HG03175 (cell line): ENCODE data around the gene SETD1B.

Source experiments
- ATAC-seq: cut with Tn5 transposase; IDR thresholded peaks from one replicate; pipeline ENCODE4 v1.9.1; 2021; ENCODE audit warnings: mild to moderate bottlenecking, moderate library complexity; ENCODE audit not compliant: unreplicated experiment

SETD1B gene

DNA sequence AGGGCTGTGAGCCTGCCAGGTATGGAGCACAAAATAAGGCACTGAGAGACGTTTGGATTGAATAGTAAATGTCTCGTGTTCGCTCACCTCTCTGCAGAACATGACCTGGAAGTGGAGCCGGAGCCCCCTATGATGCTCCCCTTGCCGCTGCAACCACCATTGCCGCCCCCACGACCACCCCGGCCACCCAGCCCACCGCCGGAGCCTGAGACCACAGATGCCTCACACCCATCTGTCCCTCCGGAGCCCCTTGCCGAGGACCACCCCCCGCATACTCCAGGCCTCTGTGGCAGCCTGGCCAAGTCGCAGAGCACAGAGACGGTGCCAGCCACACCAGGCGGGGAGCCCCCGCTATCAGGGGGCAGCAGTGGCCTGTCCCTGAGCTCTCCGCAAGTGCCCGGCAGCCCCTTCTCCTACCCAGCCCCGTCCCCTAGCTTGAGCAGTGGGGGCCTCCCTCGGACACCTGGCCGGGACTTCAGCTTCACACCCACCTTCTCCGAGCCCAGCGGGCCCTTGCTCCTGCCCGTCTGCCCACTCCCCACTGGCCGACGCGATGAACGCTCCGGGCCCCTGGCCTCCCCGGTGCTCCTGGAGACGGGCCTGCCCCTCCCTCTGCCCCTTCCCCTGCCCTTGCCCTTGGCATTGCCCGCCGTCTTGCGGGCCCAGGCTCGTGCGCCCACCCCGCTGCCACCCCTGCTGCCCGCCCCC, 18.7 kb downstream of the SETD1B start:
- no peak for ATAC-seq

DNA sequence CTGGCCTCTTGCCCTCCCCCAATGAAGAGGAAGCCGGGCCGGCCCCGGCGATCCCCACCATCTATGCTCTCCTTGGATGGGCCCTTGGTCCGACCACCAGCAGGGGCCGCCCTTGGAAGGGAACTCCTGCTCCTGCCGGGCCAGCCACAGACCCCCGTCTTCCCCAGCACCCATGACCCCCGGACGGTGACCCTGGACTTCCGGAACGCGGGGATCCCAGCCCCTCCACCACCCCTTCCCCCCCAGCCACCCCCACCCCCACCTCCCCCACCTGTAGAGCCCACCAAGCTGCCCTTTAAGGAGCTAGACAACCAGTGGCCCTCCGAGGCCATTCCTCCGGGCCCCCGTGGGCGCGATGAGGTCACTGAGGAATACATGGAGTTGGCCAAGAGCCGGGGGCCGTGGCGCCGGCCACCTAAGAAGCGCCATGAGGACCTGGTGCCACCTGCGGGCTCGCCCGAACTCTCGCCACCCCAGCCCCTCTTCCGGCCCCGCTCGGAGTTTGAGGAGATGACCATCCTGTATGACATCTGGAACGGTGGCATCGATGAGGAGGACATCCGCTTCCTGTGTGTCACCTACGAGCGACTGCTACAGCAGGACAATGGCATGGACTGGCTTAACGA, 19.4 kb downstream of the SETD1B start:
- ATAC-seq: no peak

DNA sequence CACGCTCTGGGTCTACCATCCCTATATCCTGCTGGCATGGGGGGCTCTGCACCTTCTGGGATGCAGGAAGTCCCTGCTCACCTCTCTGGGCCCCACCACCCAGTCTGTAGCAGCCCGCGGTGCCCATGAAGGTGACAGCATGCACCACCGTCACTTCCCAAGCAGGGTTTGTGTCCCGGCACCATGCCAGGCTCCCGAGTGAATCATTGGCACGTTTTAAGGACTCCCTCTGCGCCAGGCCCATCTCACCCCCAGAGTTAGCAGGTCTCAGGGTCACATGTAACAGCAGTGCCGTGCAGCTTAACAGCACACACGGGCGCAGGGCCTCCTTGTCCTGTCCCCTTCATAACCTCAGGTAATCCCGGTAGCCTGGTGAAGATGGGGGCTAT, 19.9 kb downstream of the SETD1B start:
- no peak for ATAC-seq

DNA sequence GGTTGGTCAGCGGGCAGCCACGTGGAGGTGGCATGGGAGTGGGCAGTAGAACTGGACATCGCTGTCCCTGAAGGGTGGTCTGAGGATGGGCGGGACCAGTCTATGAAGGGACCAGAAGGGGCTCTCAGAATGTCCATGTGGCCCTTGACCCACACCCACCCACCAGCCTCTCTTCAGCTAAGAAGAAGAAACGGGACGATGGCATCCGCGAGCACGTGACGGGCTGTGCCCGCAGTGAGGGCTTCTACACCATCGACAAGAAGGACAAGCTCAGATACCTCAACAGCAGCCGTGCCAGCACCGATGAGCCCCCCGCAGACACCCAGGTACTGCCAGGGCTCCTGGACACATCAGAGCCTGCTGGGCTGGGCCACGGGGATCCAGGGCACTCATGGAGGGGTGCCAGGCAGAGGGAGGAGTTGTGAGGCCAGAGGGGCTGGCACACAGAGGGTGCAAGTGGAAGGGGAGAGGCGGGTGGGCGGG, 21.3 kb downstream of the SETD1B start:
- ATAC-seq: no peak

DNA sequence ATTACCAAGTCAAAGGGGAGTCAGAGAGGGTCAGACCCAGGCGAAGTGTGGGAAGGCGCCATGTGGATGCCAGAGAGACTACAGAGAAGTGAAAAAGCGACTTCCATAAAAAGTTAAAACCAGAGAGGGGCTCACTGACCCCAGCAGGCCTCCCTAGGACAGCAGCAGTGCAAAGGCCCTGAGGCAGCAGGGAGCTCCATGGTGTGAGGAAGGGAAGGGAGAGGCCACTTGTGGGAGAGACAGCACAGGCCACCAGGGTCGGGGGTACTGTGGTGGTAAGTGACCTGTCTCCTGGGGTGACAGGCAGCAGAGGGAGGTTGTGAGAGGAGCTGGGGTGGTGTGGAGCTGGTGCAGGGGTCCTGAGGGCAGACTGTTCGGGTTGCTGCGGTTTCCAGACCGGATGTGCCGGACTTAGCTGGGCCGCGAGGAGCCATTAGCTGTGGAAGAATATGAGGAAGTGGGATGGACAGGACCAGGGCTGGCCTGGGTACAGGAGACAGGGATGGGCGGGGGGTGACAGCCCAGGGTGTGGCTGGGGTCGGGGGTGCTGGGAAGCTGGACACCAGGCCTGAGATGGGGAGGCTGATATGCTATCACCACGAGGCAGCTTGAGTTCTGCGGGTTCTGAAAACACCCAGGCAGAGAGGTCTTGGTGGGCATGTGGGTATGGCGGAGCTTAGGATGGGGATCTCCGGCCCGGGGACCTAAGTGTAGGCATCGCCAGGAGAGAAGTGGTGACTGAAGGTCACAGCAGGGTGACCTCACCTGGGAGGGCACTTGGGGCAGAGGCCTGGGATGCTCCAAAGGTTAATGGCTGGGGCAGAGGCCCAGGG, 22.7 kb downstream of the SETD1B start:
- no peak for ATAC-seq

DNA sequence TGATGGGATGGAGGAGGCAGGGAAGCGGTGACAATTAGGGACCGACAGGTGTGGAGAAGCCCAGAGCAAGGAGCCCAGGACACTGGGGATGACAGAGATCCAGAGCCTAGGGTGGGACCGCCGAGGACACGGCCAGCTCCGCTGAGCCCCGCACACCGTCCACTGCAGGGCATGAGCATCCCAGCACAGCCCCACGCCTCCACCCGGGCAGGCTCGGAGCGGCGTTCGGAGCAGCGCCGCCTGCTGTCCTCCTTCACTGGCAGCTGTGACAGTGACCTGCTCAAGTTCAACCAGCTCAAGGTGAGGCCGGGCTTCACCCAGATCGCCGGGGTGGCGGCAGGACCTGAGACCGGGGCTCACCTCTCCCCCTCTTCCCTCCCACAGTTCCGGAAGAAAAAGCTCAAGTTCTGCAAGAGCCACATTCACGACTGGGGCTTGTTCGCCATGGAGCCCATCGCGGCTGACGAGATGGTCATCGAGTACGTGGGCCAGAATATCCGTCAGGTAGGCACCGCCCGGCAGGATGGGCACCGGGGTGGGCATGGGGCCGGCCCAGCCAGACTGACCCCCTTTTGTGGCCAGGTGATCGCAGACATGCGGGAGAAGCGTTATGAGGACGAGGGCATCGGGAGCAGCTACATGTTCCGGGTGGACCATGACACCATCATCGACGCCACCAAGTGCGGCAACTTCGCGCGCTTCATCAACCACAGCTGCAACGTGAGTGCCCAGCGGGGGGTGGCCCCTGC, 23.7 kb downstream of the SETD1B start:
- no peak for ATAC-seq

DNA sequence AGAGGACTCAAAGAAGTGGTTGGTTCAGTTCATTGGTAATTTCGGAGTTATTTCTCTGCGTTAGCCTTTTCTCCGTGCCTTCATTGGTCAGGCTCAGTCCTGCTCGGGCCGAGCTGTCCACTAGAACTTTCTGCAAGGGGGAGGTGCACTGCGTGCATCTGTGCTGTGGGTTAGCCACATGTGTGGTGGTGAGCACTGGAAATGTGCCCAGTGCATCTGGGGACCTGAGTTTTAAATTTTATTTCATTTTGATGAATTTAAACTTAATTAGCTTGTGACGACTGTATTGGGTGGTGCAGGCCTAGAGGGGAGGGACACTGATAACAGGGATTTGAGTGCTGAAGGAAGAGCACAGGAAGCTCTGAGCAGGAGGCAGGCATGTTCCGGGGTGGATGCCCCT, 24.5 kb downstream of the SETD1B start:
- no peak for ATAC-seq

DNA sequence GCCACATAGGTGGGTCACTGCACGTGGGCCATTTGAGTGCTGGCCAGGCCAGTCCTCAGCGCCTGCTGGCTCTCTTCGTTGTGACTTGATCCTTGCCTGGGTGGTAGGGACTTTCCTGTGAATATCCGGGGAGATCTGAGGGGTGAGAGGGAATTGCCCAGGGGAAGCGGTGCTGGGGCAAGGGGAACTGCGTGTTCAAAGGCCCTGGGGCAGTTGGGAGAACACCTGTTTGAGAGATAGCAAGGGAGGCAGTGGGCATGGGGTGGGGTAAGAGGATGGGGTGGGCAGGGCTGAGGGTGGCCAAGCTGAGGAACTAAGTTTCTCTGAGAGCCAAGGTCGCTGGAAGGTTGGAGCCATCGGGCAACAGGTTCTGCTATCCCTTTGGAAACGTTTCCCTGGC, 25.0 kb downstream of the SETD1B start:
- ATAC-seq: no peak

DNA sequence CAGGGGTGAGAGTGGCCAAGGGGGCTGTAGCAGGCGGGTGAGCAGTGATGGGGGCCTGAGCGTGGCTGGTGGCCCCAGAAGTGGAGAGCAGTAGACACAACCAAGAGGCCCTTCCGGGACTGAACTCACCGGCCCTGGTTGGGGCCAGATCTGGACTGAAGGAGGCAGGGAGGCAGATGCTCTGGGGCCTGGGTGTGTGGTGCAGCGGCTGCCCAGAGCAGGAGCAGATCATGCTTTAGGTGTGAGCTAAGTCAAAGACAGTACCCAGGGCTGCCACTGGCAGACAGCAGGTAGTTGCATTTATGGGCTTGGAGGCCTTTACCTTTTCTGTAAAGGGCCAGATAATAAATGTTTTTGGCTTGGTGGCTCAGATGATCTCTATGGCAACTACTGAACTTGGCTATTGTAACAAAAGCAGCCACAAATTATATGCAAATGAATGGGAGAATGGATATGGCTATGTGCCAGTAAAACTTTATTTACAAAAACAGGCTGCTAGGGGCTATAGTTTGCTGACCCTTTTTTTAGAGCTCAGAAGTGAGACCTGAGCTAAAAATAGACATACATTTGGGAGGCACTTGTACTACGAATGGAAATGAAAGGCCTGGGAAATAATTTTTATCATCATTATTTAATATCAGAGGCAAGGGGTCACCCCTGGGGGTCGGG, 25.6 kb downstream of the SETD1B start:
- no peak for ATAC-seq

DNA sequence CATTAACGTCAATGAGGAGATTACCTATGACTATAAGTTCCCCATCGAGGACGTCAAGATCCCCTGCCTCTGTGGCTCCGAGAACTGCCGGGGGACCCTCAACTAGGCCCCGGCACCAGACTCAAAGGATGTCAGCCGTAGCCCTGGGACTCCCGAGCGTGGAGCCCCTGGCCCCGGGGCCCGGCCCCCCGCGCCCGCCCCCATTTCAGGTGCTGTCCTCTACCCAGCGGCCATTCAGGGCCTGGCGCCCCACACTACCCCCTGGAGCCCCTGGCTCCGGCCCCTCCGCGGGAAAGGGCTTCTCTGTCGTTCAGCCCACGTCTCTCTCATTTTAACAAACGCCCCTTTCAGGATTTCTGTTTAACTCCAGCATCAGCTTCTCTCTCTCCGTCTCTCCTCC, 26.3 kb downstream of the SETD1B start:
- no peak for ATAC-seq

DNA sequence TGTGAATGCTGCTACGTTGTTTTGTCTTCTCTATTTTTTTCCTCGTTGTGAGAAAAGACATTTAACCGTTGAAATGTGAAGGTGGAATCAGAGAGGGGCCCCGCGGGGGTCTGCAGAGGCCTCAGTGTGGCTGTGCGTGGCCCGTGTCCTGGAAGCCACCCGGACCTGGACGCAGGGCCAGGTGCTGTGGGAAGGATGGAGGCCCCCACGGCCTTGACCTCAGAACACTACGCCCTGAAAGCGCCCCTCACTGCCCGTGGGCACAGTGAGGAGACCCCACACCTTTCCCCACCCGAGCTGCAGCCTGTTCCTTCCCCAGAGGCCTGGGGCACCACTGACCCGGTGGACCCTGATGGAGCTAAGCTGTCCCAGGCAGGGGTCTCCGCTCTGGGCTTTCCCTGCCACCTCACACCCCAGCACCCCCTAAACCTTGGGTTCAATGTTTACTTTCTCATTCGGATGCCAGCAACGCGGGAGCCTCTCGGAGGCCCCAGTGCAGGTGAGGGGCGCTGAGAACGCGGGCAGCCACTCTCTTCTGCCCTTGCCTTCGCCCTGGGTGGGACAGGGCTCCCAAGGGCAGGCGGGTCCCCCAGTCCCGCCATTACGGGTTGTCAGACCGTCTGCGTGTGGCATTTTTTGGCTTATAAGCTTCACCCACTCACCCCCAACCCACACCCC, 26.9 kb downstream of the SETD1B start:
- ATAC-seq: no peak

DNA sequence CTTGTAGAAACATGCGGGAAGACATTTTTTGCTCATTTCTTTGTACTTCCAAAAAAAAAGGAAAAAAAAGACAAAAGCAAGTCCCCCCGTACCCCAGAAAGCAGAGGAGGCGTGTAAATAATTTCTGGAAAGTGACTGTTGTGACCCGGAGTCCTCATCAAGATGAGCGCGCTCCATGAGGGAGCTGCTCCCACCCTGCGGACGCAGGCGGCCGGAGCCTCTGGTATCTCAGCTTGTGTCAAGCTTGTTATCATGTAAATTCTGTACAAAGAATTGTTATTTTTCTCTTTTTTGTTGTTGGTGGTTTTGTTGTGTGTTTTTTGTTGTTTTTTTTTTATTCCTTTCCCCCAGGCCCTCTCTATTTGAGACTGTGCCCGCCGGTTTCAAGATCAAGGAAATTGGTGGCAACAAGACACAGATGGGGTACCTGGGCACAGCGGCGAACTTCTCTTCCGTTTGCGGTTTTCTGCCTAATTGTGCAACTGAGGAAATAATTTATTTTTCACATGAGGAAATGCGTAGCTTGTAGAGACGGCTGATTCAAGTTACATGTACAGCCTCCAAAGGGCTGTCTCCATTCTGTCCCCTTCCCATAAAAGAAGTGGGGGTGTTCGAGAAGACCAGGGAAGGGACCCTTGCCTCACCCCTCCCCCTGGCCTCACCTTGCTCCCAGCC, 27.9 kb downstream of the SETD1B start:
- no peak for ATAC-seq

DNA sequence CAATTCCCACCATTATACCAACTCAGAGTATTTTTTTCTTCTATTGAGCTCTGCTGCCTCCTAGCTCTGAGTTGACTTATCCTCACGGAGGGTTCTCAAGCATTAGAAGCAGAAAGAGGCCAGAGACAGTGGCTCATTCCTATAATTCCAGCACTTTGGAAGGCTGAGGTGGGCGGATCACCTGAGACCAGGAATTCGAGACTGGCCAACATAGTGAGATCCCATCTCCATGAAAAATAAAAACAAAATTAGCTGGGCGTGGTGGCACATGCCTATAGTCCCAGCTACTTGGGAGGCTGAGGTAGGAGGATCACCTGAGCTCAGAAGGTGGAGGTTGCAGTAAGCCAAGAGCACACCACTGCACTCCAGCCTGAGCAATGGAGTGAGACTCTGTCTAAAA, 33.9 kb downstream of the SETD1B start:
- ATAC-seq: no peak

DNA sequence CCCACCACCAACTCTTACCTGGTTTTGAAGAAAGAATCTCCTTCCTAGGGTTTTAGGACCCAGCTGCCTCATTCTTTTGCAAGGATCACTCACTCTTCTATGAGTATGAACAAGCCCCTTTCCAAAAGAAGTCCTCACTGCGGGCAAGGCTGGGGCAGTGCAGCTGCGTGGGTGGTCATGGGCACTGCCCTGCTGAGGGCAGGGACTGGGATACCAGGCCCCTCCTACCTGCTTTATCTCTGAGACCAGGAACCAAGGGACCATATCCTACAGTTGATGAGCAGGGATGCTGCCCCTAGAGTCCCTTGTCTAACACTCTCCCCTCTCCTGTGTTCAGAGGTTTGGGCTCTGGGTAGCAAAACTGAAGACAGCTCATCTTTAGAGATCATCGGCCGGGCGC, 34.3 kb downstream of the SETD1B start:
- no peak for ATAC-seq

DNA sequence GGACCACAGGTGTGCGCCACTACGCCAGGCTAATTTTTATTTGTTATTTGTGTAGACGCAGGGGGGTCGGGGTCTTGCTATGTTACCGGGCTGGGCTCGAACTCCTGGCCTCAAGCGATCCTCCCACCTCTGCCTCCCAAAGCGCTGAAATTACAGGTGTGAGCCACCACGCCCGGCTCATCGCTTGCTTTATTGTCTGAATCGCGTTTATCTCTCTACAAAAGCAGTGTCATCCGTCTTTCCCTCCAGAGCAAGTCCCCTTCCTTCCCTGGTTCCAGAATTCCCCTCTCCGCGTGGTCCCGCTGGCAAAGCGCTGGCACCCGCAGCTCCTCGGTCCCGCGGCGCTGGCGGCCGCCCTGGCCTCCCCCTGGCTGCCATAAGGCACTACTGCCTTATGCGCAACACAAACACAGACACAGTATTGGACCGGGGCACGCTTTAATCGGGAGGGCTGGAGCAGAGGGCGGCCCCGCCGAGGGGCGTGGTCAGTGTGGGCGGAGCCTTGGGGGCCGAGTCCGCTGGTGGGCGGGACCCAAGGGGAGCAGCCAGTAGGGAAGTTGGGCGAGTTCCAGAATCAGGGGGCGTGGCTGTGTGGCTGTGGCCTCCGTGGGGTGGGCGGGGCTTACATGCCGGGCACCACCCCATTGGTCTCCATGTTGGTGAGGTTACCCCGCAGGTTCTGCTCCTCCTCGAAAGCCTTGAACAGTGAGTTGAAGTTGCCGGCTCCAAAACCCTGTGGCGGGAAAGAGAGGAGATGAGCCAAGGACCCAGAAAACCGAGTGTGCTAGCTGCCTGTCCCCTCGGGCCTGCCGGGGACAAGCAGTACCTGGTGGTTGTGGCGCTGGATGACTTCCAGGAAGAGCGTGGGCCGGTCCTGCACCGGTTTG, 35.5 kb downstream of the SETD1B start:
- ATAC-seq: peak; percentile 98

DNA sequence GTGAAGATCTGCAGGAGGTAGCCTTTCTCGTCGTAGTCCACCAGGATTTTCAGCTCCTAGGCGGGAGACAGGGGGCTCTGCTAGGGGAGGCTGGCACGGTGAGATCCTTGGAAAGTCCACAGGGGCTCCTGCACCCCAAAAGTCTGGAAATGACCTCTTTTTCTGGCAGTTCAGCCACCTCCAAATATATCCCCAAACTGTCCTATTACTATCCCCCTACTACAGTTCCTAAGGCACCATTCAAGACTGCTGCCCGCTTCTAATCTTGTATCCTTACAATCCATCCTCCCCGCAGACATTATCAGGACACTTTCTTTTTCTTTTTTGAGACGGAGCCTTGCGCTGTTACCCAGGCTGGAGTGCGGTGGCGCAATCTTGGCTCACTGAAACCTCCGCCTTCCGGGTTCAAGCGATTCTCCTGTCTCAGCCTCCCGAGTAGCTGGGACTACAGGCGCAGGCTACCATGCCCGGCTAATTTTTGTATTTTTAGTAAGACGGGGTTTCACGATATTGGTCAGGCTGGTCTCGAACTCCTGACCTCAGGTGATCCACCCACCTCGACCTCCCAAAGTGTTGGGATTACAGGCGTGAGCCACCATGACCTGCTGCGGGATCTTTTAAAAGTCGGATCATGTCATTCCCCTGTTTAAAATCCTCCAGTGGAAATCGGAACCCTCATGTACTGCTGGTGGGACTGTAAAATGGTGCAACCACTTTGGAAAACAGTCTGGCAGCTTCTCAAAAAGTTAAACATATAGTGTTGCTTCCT, 36.4 kb downstream of the SETD1B start:
- ATAC-seq: no peak

DNA sequence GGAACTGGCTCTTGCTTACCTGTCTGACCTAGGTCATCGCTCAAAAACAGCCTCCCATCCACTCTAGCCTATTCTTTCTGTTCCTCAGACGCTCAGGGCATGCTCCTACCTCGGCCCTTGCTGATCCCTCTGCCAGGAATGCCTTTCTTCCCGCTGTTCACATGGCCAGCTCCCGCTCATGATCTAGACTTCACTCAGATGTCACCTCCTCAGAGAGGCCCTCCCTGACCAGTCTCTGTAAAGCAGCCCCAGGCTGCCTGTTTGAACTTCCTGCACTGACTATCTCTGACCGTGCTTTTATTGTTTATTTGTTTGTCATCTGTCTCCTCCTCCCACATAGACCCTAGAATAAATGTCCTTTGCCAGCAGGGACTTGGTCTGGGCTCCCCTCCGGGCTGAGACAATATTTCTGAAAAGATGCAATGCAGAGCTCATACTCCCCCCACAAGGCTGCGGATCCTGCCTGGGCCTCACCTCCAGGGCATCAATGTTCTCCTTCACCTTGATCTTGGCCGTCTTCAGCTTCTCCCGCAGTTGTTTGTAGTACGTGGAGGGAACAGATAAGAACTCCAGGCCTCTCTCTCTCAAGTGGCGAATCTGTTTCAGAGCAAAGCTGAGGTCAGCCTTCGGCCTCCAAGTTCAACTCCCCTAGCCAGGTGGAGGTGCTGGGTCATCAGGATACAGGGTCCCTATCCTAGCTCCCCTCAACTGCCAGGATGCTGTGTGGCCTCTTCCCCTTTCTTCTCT, 39.6 kb downstream of the SETD1B start:
- no peak for ATAC-seq
